Heart left ventricle (tissue), 13 donors: Measurements from ENCODE around the gene OLIG2.

Source experiments
- CTCF ChIP-seq, 12 donors: fragments of 200-600 bp; sonication (generic) in 4 of 12; IDR thresholded peaks; one replicate each; pipeline versions ENCODE4 v1.5.0 to v1.8.0; 2018 to 2022; ENCODE audit warnings: antibody characterized with exemption in 12 of 12, mild to moderate bottlenecking in 5 of 12
- POLR2A ChIP-seq, 2 donors: fragments of 450-650 bp; IDR thresholded peaks; one replicate each; pipeline ENCODE4 v1.6.1; 2017; ENCODE audit warnings: antibody characterized with exemption in 2 of 2, mild to moderate bottlenecking in 2 of 2, moderate library complexity in 2 of 2
- donor health status: ischemic (EF 13 %, LVEDD 7.1; RV severe dilation, severe dysfunction).
- donor health status: DM: no; HTN: yes; CAD: no.
- donor health status: DM: no; HTN: no; CAD: no.
- donor health status: ischemic (EF 25% LVEDD 6.9; RV normal size, moderate dysfunction).
- donor health status: ischemic (EF 25% LVEDD 5.7; RV mildly dilated, moderate dysfunction).
- donor health status: ischemic (EF 35%, LVEDD 5.7; RV mildly dilated, moderate dysfunction).
- donor health status: nonischemic (EF 11% LVEDD 7.7; RV severe dilation, severe dysfunction).
- donor health status: DM: yes; HTN: yes; CAD: no.
- donor health status: PGD.
- donor health status: ischemic (EF 29% LVEDD 5.4; RV normal size, mild dysfunction).
- donor health status: nonischemic (EF 23%, LVEDD 6.1; RV moderate dilation, normal function).

GRCh38 chr21:33019516-33019884 is 6.2 kb upstream of the OLIG2 start:
- TF ChIP-seq CTCF (IDR thresholded peaks at IDR 0.05) = no peak
- TF ChIP-seq POLR2A (IDR thresholded peaks at IDR 0.05) = no peak
